ENCODE measurements around the gene POU3F2. TPM values are rescaled to one million over a fixed set of nuclear protein-coding genes. Genes with fewer than 3 reads are reported as not detected.

Gene POU3F2
- total RNA-seq, 2 experiments from 2014 or later: not detected

DNA sequence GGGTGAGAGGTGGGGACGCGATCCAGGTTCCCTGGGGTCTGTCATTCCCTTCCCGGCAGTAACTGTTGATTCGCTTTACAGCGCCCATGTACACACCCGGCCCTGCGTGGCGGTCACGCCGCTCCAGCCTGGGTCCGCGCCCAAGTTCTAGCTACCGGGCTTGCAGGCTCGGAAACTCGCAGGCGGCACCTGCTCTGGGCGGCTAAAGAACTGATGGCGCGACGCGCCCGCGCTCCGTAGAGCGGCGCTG, 1.4 kb upstream of the POU3F2 start:
- Mint-ChIP-seq H3K9me3 (no peaks in the 10 kb centered on the region), H3K36me3 (ENCODE audit: low read depth) (peaks cover 3% of the 10 kb centered on the region), H3K4me3 (peak overlapping the region; percentile 75), H3K27me3 (peaks cover 81% of the 10 kb centered on the region), H3K4me1 (ENCODE audit: low read depth) (peaks cover 44% of the 10 kb centered on the region), H3K27ac (no peak overlapping the region)
- ATAC-seq (peak; percentile 32), DNase-seq (peak; percentile 50)
- TF ChIP-seq, protein P1, sequence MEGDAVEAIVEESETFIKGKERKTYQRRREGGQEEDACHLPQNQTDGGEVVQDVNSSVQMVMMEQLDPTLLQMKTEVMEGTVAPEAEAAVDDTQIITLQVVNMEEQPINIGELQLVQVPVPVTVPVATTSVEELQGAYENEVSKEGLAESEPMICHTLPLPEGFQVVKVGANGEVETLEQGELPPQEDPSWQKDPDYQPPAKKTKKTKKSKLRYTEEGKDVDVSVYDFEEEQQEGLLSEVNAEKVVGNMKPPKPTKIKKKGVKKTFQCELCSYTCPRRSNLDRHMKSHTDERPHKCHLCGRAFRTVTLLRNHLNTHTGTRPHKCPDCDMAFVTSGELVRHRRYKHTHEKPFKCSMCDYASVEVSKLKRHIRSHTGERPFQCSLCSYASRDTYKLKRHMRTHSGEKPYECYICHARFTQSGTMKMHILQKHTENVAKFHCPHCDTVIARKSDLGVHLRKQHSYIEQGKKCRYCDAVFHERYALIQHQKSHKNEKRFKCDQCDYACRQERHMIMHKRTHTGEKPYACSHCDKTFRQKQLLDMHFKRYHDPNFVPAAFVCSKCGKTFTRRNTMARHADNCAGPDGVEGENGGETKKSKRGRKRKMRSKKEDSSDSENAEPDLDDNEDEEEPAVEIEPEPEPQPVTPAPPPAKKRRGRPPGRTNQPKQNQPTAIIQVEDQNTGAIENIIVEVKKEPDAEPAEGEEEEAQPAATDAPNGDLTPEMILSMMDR (IDR thresholded peaks at IDR 0.05): no peak
- intact Hi-C loops (cut with micrococcal nuclease): loop anchor here (5.0 kb wide), 1 partner anchor 779 kb away; no protein-coding TSS in a partner anchor
- ChIA-PET CTCF (interaction anchor here (1.4 to 2.0 kb wide), 2 partner anchors 12 to 14 kb away, joined by 4 to 5 read pairs; no protein-coding TSS in a partner anchor), POLR2A (no interaction called here)

DNA sequence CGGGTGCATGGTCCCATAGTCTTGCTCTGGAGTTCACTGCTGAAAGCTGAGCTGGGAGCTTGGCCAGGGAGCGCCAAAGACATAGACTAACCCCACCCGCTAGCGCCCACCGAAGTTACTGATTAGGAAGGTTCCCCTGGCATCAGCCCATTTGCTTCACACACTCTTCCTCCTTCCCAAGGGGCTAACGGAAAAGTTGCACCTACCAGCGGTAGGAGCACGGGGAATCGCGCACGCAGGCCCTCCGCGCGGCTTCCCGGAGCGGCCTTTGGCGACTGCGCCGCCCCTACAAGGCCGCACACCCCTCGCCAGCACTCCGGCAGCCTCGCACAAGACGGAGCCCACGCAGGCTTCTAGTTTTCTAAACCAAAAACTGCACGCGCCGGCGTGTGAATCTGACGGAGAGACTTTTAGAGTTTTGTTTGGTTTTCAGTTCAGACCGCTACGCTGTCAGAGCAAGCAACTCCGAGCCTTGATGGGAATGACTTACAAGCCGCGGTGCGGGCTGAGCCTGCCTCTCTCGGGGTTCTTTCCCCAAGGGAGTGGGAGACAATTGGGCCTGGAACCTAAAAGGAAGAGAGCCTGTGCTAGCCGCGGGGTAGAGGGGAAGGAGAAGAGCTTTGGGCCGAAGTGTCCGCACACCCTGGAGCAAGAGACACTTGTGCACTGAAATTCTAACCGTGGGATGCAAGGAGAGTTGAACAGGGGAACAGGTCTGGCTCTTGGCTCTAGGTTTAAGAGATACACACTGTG, 891 bp upstream of the POU3F2 start:
- ATAC-seq (peak; percentile 10), DNase-seq (peak; percentile 43)
- peaks cover 3% of the 10 kb centered on the region for H3K36me3 Mint-ChIP-seq (ENCODE audit: low read depth)
- ChIA-PET CTCF (interaction anchor here (1.4 to 2.0 kb wide), 2 partner anchors 12 to 13 kb away, joined by 4 to 5 read pairs; no protein-coding TSS in a partner anchor), POLR2A (no interaction called here)
- H3K27ac Mint-ChIP-seq: no peak overlapping the region
- TF ChIP-seq, protein P1 (IDR thresholded peaks at IDR 0.05): no peak
- peaks cover 80% of the 10 kb centered on the region for H3K27me3 Mint-ChIP-seq
- intact Hi-C loops (cut with micrococcal nuclease): loop anchor here (5.0 kb wide), 1 partner anchor 779 kb away; no protein-coding TSS in a partner anchor
- no peaks in the 10 kb centered on the region for H3K9me3 Mint-ChIP-seq
- H3K4me3 Mint-ChIP-seq: peak overlapping the region; percentile 75
- peaks cover 40% of the 10 kb centered on the region for H3K4me1 Mint-ChIP-seq (ENCODE audit: low read depth)

DNA sequence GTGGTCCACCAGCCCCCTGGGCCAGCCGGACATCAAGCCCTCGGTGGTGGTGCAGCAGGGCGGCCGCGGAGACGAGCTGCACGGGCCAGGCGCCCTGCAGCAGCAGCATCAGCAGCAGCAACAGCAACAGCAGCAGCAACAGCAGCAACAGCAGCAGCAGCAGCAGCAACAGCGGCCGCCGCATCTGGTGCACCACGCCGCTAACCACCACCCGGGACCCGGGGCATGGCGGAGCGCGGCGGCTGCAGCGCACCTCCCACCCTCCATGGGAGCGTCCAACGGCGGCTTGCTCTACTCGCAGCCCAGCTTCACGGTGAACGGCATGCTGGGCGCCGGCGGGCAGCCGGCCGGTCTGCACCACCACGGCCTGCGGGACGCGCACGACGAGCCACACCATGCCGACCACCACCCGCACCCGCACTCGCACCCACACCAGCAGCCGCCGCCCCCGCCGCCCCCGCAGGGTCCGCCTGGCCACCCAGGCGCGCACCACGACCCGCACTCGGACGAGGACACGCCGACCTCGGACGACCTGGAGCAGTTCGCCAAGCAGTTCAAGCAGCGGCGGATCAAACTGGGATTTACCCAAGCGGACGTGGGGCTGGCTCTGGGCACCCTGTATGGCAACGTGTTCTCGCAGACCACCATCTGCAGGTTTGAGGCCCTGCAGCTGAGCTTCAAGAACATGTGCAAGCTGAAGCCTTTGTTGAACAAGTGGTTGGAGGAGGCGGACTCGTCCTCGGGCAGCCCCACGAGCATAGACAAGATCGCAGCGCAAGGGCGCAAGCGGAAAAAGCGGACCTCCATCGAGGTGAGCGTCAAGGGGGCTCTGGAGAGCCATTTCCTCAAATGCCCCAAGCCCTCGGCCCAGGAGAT, 1.0 kb downstream of the POU3F2 start:
- intact Hi-C loops (cut with micrococcal nuclease): no loop called here
- POLR2A ChIA-PET: no interaction called here
- no peak for DNase-seq
- no peaks in the 10 kb centered on the region for H3K9me3 Mint-ChIP-seq
- peaks cover 3% of the 10 kb centered on the region for H3K36me3 Mint-ChIP-seq (ENCODE audit: low read depth)
- CTCF ChIA-PET: no interaction called here
- H3K4me3 Mint-ChIP-seq: no peak overlapping the region
- TF ChIP-seq, protein P1 (IDR thresholded peaks at IDR 0.05): no peak
- no peak overlapping the region for H3K27ac Mint-ChIP-seq
- no peak for ATAC-seq
- peaks cover 81% of the 10 kb centered on the region for H3K27me3 Mint-ChIP-seq
- H3K4me1 Mint-ChIP-seq (ENCODE audit: low read depth): peaks cover 33% of the 10 kb centered on the region

DNA sequence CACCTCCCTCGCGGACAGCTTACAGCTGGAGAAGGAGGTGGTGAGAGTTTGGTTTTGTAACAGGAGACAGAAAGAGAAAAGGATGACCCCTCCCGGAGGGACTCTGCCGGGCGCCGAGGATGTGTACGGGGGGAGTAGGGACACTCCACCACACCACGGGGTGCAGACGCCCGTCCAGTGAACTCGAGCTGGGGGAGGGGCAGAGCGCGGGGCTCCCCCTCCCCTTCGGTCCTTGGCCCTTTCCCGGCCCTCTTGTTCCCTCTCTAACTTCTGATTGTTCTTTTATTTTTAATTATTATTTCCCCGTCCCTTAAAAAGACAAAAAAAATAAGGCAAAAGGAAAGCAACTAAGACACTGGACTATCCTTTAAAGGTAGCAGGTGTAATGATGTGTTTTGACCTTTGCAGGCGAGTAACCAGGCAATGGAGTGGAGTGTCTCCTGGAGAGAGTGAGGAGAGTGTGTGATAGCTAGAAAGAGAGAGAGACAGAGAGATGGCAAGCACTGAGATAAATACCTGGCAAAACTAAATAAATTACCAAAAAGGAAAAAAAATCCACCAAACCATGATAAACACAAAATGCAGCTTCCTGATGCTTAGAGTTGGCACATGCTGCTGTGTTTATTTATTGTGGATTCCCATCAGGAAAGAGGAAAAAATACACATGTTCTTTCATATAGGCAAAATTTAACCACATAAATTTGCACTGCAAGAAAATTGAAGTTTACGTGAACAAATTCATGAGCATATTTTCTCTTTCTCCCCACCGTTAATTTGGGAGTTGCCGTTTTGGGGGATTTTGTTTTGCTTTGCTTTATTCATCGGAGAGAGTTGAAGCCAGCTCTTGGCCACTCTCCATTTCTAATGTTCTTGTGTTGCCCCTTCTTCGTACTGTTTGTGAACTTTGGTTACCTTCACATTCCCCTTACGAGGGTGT, 1.9 kb downstream of the POU3F2 start:
- Mint-ChIP-seq H3K9me3 (no peaks in the 10 kb centered on the region), H3K4me1 (ENCODE audit: low read depth) (peaks cover 29% of the 10 kb centered on the region), H3K27ac (no peak overlapping the region), H3K27me3 (peaks cover 78% of the 10 kb centered on the region), H3K36me3 (ENCODE audit: low read depth) (peaks cover 2% of the 10 kb centered on the region), H3K4me3 (no peak overlapping the region)
- intact Hi-C loops (cut with micrococcal nuclease): no loop called here
- no peak for ATAC-seq
- TF ChIP-seq, protein P1 (IDR thresholded peaks at IDR 0.05): no peak
- ChIA-PET CTCF (interaction anchor here (0.6 to 1.3 kb wide), 3 partner anchors 8 to 456 kb away, joined by 3 to 4 read pairs (median 3); no protein-coding TSS in a partner anchor), POLR2A (no interaction called here)
- no peak for DNase-seq
